ENCODE data around the gene PLK1.

- TF ChIP-seq POLR2A (IDR thresholded peaks at IDR 0.05), result no peak
- TF ChIP-seq CTCF (IDR thresholded peaks at IDR 0.05), result no peak
- TF ChIP-seq POLR2AphosphoS5 (IDR thresholded peaks at IDR 0.05), result no peak
Observed at GRCh38 chr16:23729503-23730424, 51.1 kb downstream of the PLK1 start.
